Large intestine (tissue), 3 donors: Measurements from ENCODE around the gene SEPTIN8. TPM values are rescaled to one million over a fixed set of nuclear protein-coding genes. Genes with fewer than 3 reads are reported as not detected.
"Not testable (repeated sequence)": the region's sequence is repeated elsewhere in the genome, so short reads cannot be mapped to it uniquely, and the experiment has no call there.

Source experiments
- DNase-seq, 2 donors: peaks; one replicate each; pipeline versions ENCODE4 v3.0.0 to v3.0.0-alpha.2; 2013
- H3K27ac ChIP-seq: one replicate; pipeline ENCODE4 v1.5.1; 2013; ENCODE audit warnings: low read length
- H3K27me3 ChIP-seq: 2 replicates; pipeline ENCODE4 v1.6.1; 2013; ENCODE audit warnings: low read length; ENCODE audit not compliant: control insufficient read depth, insufficient read depth
- H3K36me3 ChIP-seq: 2 replicates; pipeline ENCODE4 v1.6.1; 2013; ENCODE audit warnings: low read length; ENCODE audit not compliant: control insufficient read depth, insufficient read depth
- H3K4me1 ChIP-seq: one replicate; pipeline ENCODE4 v1.6.1; 2013; ENCODE audit warnings: low read length; ENCODE audit not compliant: control insufficient read depth, insufficient read depth
- H3K4me3 ChIP-seq: one replicate; pipeline ENCODE4 v1.5.1; 2013; ENCODE audit warnings: low read length
- H3K9me3 ChIP-seq: one replicate; pipeline ENCODE4 v1.6.1; 2013; ENCODE audit warnings: mild to moderate bottlenecking, low read depth, low read length, moderate library complexity; ENCODE audit not compliant: control insufficient read depth
- WGBS: methylation state at CpG from one replicate; pipeline ENCODE4 v1.1.5; 2013; ENCODE audit warnings: low lambda C conversion rate; ENCODE audit not compliant: insufficient coverage; 5-methylcytosine and 5-hydroxymethylcytosine counted together
- polyA plus RNA-seq: library from polyadenylated mRNA; unstranded; fragments of 120-200 nt; gene quantifications from one replicate; pipeline ENCODE4 v1.2.1, GENCODE V29; 2013

Gene SEPTIN8
- polyA plus RNA-seq, 1 donor, result 44.0 TPM

DNA sequence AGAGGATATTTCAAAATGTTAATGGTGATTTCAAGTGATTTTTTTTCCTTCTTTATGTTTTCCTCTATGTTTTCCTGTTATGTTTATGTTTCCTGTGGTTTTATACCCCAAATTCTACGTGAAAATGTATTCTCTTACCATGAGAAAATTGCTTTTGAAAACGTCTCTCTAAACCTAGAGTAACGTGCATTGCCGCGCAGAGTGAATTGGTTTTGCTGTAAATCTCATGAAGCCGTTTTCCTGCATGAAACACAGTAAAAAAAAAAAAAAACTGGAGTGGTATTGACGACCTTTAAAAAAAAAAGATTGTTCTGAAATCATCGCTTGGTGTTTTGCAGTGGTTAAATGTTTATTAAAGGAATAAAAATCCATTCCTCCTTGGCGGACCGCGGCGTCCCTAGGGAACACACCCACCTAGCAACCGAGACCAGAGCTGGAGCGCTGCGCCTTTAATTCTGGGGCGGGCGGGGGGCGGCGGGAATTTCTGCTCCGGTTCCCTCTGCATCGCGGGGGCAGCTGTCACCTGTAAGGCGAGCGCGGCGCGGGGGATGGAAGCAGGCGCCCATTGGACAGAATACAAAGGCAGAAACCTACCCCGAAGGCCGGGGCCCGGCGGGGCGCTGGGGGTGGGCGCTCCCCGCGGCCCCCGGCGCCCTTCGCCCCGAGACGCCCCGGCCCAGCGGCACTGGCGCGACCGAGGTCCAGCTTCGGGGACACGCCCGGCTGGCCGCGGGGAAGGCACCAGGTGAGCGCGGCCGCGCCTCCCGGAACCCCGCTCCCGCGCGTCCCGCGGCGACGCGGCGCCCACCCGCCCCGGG, 36.0 kb upstream of the SEPTIN8 start, which contains the start of gene SOWAHA:
Gene SOWAHA, plus strand, starts transcription at position 522 of the 818 bp plus-strand sequence. CDS start 320 bp downstream, outside the sequence.
- H3K36me3 ChIP-seq, result no peaks in the 10 kb centered on the region
- H3K27me3 ChIP-seq, result peaks cover 25% of the 10 kb centered on the region
- DNase-seq, result peak; percentile 64 to 93
- 0% methylated on average over 4 of the region's 68 CpGs for WGBS
- H3K4me1 ChIP-seq, result peaks cover 24% of the 10 kb centered on the region
- H3K27ac ChIP-seq, result peak within 1 kb of the TSS; percentile 91
- peak within 1 kb of the TSS; percentile 53 for H3K4me3 ChIP-seq
- H3K9me3 ChIP-seq, result peaks cover 7% of the 10 kb centered on the region

DNA sequence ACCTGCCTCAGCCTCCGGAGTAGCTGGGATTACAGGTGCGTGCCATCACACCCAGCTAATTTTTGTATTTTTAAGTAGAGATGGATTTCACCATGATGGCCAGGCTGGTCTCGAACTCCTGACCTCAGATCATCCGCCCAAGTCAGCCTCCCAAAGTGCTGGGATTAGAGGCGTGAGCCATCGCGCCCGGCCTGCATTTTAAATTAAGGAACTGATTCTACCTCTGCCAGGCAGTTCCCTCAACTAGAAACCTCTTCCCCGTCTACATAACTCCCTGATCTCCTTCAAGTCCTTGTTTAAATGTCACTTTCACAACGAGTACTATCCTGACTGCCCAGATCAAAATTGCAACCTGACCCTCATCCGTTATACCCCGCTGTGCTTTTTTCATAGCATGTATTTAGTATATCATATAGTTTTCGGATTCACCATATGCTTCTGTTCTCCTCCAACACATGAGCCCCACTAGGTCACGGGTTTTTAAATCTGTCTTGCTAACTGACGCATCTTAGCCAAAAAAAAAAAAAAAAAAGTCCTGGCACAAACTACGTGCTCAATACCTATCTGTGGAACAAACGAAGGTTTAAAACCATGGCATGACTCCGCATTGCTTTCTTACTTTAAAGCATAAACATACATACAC, 35.2 kb upstream of the SEPTIN8 start:
- Histone ChIP-seq H3K4me3 (no peak overlapping the region), H3K36me3 (no peaks in the 10 kb centered on the region), H3K9me3 (peaks cover 7% of the 10 kb centered on the region), H3K4me1 (peaks cover 23% of the 10 kb centered on the region), H3K27ac (peak overlapping the region; percentile 63), H3K27me3 (peaks cover 25% of the 10 kb centered on the region)
- WGBS, result 56% methylated on average over 2 of the region's 18 CpGs
- DNase-seq, result no peak

DNA sequence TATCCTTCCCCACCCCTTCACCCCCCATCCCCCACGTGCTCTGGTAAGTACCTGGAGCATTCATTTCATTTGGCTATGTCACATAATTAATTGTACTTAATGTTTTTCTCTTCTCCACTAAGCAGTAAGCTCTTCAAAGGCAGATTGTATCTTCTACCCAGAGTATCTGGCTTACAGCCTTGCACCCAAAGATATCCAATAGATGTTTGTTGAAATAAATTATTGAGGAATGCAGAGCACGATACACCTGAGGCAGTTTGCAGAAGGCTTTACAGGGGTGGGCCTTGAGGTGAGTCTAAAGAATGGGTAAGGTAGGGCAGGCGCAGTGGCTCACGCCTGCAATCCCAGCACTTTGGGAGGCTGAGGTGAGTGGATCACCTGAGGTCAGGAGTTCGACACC, 33.6 kb upstream of the SEPTIN8 start:
- no peak for DNase-seq
- Histone ChIP-seq H3K36me3 (no peaks in the 10 kb centered on the region), H3K4me3 (no peak overlapping the region), H3K27ac (no peak overlapping the region), H3K9me3 (peaks cover 7% of the 10 kb centered on the region), H3K27me3 (peaks cover 25% of the 10 kb centered on the region), H3K4me1 (peaks cover 28% of the 10 kb centered on the region)
- WGBS, result no CpG with 5 or more reads among the region's 5 CpGs

DNA sequence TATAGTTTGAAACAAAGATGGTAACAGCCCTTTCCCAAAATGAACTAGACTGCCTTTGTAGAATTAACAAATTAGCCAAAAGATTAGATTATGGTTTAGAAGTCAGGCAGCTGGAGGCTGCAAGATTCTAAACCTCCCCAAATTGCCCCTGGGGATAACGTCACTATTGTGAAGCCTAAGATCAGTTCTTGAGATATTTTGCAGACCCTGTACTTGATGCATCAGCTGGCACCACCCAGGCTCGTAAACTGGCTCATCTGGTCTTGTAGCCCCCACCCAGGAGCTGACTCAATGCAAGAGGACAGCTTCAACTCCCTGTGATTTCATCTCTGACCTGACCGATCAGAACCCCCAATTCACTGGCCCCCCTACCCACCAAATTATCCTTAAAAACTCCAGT, 31.8 kb upstream of the SEPTIN8 start:
- no peak overlapping the region for H3K27ac ChIP-seq
- no peaks in the 10 kb centered on the region for H3K9me3 ChIP-seq
- H3K36me3 ChIP-seq, result no peaks in the 10 kb centered on the region
- peaks cover 15% of the 10 kb centered on the region for H3K27me3 ChIP-seq
- no CpG with 5 or more reads among the region's 3 CpGs for WGBS
- no peak overlapping the region for H3K4me3 ChIP-seq
- peaks cover 28% of the 10 kb centered on the region for H3K4me1 ChIP-seq
- DNase-seq, result no peak

DNA sequence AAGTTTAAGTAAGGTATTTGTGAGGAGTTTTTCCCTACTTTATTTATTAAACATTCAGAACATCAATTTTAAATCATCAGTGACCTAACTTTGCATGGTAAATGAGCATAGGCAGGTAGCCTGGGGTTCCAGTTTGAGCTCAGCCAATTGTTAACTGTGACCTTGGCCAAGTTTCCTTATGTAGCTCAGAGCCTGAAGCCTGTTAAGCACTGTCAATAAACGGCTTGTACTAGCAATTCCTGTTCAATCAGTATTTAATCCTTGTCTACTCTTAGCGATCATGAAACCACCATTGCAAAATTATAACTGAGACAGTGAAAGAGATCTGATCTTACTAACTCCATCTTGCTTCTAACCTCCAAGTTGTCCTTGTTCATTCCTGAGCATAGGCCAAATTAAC, 31.4 kb upstream of the SEPTIN8 start:
- no peaks in the 10 kb centered on the region for H3K36me3 ChIP-seq
- peaks cover 28% of the 10 kb centered on the region for H3K4me1 ChIP-seq
- DNase-seq, result peak in 1 of 2 donors; percentile 27
- H3K4me3 ChIP-seq, result no peak overlapping the region
- no peak overlapping the region for H3K27ac ChIP-seq
- no peaks in the 10 kb centered on the region for H3K9me3 ChIP-seq
- WGBS, result 0% methylated on average over 1 of the region's 2 CpGs
- peaks cover 12% of the 10 kb centered on the region for H3K27me3 ChIP-seq

DNA sequence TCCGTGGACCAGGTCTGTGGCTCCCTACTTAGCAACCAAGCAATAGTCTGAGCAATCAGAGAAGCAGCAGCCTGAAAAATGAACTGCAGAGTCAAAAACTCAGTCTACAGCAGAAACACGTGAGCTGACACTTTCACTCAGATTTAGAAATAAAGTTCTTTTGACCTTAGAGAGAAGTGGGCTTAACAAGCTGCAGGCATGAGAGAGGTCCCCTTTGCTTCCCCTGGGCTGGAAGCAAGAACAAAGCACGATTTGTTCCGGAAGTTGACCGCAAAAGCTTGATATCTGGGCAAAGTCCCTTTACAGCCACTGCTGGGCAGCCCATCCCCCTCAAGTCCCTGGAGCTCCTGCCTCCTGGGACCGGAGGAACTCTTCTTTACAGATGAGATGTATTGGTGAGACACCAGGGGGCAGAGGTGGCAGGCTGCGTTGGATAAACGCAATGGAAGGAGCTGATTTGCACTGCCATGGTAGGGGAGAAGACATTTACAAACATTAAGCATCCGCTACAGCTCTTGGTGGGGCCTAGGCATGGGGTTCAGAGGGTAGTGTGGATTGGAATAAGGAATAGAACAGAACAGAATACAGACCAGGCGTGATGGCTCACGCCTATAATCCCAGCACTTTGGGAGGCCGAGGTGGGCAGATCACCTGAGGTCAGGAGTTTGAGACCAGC, 30.3 kb upstream of the SEPTIN8 start:
- Histone ChIP-seq H3K27ac (peak overlapping the region; percentile 84), H3K9me3 (no peaks in the 10 kb centered on the region), H3K4me1 (peaks cover 28% of the 10 kb centered on the region), H3K4me3 (peak overlapping the region; percentile 41), H3K36me3 (no peaks in the 10 kb centered on the region), H3K27me3 (peaks cover 8% of the 10 kb centered on the region)
- peak; percentile 95 to 98 for DNase-seq
- no CpG with 5 or more reads among the region's 12 CpGs for WGBS

DNA sequence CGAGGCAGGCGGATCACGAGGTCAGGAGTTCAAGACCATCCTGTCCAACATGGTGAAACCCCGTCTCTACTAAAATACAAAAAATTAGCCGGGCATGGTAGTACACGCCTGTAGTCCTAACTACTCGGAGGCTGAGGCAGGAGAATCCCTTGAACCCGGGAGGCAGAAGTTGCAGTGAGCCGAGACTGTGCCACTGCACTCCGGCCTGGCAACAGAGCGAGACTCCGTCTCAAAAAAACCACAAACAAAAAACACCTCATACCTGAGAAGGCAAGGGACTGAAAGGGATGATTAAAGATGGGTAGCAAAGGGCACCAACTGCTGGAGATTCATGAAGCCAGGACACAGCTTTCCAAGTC, 29.7 kb upstream of the SEPTIN8 start:
- Histone ChIP-seq H3K4me3 (peak overlapping the region; percentile 41), H3K27ac (peak overlapping the region; percentile 84), H3K4me1 (peaks cover 28% of the 10 kb centered on the region)
- not testable (repeated sequence) for H3K9me3 ChIP-seq, H3K36me3 ChIP-seq, DNase-seq, H3K27me3 ChIP-seq
- WGBS, result no CpG with 5 or more reads among the region's 12 CpGs

DNA sequence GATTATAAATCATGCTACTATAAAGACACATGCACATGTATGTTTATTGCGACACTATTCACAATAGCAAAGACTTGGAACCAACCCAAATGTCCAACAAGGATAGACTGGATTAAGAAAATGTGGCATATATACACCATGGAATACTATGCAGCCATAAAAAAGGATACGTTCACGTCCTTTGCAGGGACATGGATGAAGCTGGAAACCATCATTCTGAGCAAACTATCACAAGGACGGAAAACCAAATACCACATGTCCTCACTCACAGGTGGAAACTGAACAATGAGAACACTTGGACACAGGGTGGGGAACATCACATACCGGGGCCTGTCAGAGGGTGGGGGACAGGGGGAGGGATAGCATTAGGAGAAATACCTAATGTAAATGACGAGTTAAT, 28.8 kb upstream of the SEPTIN8 start:
- H3K27me3 ChIP-seq, DNase-seq, H3K27ac ChIP-seq, H3K4me3 ChIP-seq, H3K9me3 ChIP-seq, H3K36me3 ChIP-seq: not testable (repeated sequence)
- WGBS, result 83% methylated on average over 1 of the region's 6 CpGs
- peaks cover 28% of the 10 kb centered on the region for H3K4me1 ChIP-seq

DNA sequence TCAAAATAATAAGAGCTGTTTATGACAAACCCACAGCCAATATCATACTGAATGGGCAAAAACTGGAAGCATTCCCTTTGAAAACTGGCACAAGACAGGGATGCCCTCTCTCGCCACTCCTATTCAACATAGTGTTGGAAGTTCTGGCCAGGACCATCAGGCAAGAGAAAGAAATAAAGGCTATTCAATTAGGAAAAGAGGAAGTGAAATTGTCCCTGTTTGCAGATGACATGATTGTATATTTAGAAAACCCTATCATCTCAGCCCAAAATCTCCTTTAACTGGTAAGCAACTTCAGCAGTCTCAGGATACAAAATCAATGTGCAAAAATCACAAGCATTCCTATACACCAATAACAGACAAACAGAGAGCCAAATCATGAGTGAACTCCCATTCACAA, 27.2 kb upstream of the SEPTIN8 start:
- DNase-seq, H3K27me3 ChIP-seq, H3K27ac ChIP-seq, H3K4me3 ChIP-seq, H3K36me3 ChIP-seq, H3K9me3 ChIP-seq: not testable (repeated sequence)
- no CpG with 5 or more reads among the region's 1 CpG for WGBS
- H3K4me1 ChIP-seq, result peaks cover 22% of the 10 kb centered on the region

DNA sequence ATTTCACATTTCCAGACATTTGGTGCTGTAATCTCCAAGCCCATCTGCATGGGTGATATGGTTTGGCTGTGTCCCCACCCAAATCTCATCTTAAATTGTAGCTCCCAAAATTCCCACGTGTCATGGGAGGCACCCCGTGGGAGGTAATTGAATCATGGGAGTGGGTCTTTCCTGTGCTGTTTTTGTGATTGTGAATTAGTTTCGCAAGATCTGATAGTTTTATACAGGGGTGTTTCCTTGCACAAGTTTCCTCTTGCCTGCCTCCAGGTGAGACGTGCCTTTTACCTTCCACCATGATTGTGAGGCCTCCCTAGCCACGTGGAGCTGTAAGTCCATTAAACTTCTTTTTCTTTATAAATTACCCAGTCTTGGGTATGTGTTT, 25.6 kb upstream of the SEPTIN8 start:
- 100% methylated on average over 1 of the region's 5 CpGs for WGBS
- H3K36me3 ChIP-seq, H3K9me3 ChIP-seq, H3K27ac ChIP-seq, H3K4me3 ChIP-seq, H3K27me3 ChIP-seq, DNase-seq: not testable (repeated sequence)
- H3K4me1 ChIP-seq, result peaks cover 11% of the 10 kb centered on the region
